DND-41 (cell line): ENCODE measurements around the gene TBC1D14.

Experiments
- ATAC-seq: fragments of 200-7000 bp; cut with Tn5 transposase; 3 replicates; pipeline ENCODE4 v1.9.1; 2021; ENCODE audit warnings: low read depth; ENCODE audit not compliant: insufficient read depth
- DNase-seq: peaks from one replicate; pipeline ENCODE4 v3.0.0-alpha.2; 2020
- H2AFZ ChIP-seq: 2 replicates; pipeline ENCODE4 v1.6.0; 2012; ENCODE audit warnings: low read depth, low read length
- H3K27ac ChIP-seq: 2 replicates; pipeline ENCODE4 v1.5.1; 2012; ENCODE audit warnings: low read length, inconsistent platforms
- H3K27me3 ChIP-seq: fragments of 200-600 bp; sonication (generic); 2 replicates; pipeline ENCODE4 v1.6.0; 2012; ENCODE audit warnings: low read length, mild to moderate bottlenecking, inconsistent platforms; ENCODE audit not compliant: insufficient read depth, poor library complexity
- H3K36me3 ChIP-seq: 2 replicates; pipeline ENCODE4 v1.5.1; 2012; ENCODE audit warnings: low read length, inconsistent platforms; ENCODE audit not compliant: insufficient read depth
- H3K4me1 ChIP-seq: 2 replicates; pipeline ENCODE4 v1.5.1; 2012; ENCODE audit warnings: mild to moderate bottlenecking, low read length; ENCODE audit not compliant: insufficient read depth
- H3K4me2 ChIP-seq: 2 replicates; pipeline ENCODE4 v1.6.0; 2012; ENCODE audit warnings: mild to moderate bottlenecking, moderate library complexity, low read length, inconsistent platforms; ENCODE audit not compliant: insufficient read depth
- H3K4me3 ChIP-seq, 2 experiments: fragments of 200-600 bp in 1 of 2; shearing (Covaris generic) in 1 of 2; 2 replicates each; pipeline ENCODE4 v1.5.1; 2012 to 2016; ENCODE audit warnings: inconsistent platforms in 2 of 2, low read length in 2 of 2, mild to moderate bottlenecking in 2 of 2, low read depth in 1 of 2, moderate library complexity in 1 of 2
- H3K79me2 ChIP-seq: 2 replicates; pipeline ENCODE4 v1.6.0; 2012; ENCODE audit warnings: low read length, inconsistent platforms; ENCODE audit not compliant: insufficient read depth
- H3K9ac ChIP-seq: 2 replicates; pipeline ENCODE4 v1.6.0; 2012; ENCODE audit warnings: low read depth, mild to moderate bottlenecking, inconsistent platforms, low read length, moderate library complexity
- H3K9me3 ChIP-seq: 2 replicates; pipeline ENCODE4 v1.5.1; 2012; ENCODE audit warnings: low read length, moderate library complexity, mild to moderate bottlenecking, inconsistent platforms; ENCODE audit not compliant: insufficient read depth, severe bottlenecking
- H4K20me1 ChIP-seq: 2 replicates; pipeline ENCODE4 v1.6.0; 2012; ENCODE audit warnings: low read length; ENCODE audit not compliant: insufficient read depth
- EZH2 ChIP-seq: IDR thresholded peaks from 3 replicates; pipeline ENCODE4 v1.6.1; 2012; ENCODE audit warnings: borderline replicate concordance, low read depth, mild to moderate bottlenecking, moderate library complexity, low read length, inconsistent platforms; ENCODE audit not compliant: severe bottlenecking
- TF ChIP-seq, protein P1 (sequence below): IDR thresholded peaks from 2 replicates; pipeline ENCODE4 v1.5.1; 2012; ENCODE audit warnings: borderline replicate concordance, low read length, moderate library complexity, mild to moderate bottlenecking; ENCODE audit not compliant: poor library complexity, severe bottlenecking; ENCODE audit errors: extremely low read depth

The TBC1D14 gene, protein sequence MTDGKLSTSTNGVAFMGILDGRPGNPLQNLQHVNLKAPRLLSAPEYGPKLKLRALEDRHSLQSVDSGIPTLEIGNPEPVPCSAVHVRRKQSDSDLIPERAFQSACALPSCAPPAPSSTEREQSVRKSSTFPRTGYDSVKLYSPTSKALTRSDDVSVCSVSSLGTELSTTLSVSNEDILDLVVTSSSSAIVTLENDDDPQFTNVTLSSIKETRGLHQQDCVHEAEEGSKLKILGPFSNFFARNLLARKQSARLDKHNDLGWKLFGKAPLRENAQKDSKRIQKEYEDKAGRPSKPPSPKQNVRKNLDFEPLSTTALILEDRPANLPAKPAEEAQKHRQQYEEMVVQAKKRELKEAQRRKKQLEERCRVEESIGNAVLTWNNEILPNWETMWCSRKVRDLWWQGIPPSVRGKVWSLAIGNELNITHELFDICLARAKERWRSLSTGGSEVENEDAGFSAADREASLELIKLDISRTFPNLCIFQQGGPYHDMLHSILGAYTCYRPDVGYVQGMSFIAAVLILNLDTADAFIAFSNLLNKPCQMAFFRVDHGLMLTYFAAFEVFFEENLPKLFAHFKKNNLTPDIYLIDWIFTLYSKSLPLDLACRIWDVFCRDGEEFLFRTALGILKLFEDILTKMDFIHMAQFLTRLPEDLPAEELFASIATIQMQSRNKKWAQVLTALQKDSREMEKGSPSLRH

GRCh38 chr4:6909113-6909969 lies at the start of gene TBC1D14:
Gene TBC1D14, plus strand, starts transcription at chr4:6909826. Its CDS starts 13,564 bp downstream, at chr4:6923390.
- H3K79me2 ChIP-seq = peaks cover 31% of the 10 kb centered on the region
- peak within 1 kb of the TSS; percentile 61 to 90 for H3K4me3 ChIP-seq
- peaks cover 15% of the 10 kb centered on the region; the same call in 1 of the 2 replicates for H4K20me1 ChIP-seq
- no peaks in the 10 kb centered on the region for H3K27me3 ChIP-seq
- peaks cover 25% of the 10 kb centered on the region for H3K4me1 ChIP-seq
- ATAC-seq (peak; percentile 94), DNase-seq (peak; percentile 89)
- peak within 1 kb of the TSS; percentile 82 for H2AFZ ChIP-seq
- H3K4me2 ChIP-seq = peak within 1 kb of the TSS; percentile 100
- no peak for TF ChIP-seq EZH2
- TF ChIP-seq, protein P1, sequence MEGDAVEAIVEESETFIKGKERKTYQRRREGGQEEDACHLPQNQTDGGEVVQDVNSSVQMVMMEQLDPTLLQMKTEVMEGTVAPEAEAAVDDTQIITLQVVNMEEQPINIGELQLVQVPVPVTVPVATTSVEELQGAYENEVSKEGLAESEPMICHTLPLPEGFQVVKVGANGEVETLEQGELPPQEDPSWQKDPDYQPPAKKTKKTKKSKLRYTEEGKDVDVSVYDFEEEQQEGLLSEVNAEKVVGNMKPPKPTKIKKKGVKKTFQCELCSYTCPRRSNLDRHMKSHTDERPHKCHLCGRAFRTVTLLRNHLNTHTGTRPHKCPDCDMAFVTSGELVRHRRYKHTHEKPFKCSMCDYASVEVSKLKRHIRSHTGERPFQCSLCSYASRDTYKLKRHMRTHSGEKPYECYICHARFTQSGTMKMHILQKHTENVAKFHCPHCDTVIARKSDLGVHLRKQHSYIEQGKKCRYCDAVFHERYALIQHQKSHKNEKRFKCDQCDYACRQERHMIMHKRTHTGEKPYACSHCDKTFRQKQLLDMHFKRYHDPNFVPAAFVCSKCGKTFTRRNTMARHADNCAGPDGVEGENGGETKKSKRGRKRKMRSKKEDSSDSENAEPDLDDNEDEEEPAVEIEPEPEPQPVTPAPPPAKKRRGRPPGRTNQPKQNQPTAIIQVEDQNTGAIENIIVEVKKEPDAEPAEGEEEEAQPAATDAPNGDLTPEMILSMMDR = peak; percentile 23
- no peaks in the 10 kb centered on the region for H3K9me3 ChIP-seq
- peak within 1 kb of the TSS; percentile 94 for H3K27ac ChIP-seq
- peak within 1 kb of the TSS; percentile 94 for H3K9ac ChIP-seq
- no peaks in the 10 kb centered on the region for H3K36me3 ChIP-seq

GRCh38 chr4:6868386-6868785 lies 41.2 kb upstream of the TBC1D14 start:
- TF ChIP-seq EZH2 = no peak
- TF ChIP-seq, protein P1 = no peak
- Histone ChIP-seq H3K9me3 (no peaks in the 10 kb centered on the region), H2AFZ (no peak overlapping the region), H3K27ac (no peak overlapping the region), H3K4me2 (no peak overlapping the region), H3K79me2 (no peaks in the 10 kb centered on the region), H3K4me3 (no peak overlapping the region), H3K27me3 (no peaks in the 10 kb centered on the region), H3K36me3 (peaks cover 72% of the 10 kb centered on the region), H4K20me1 (peaks cover 4% of the 10 kb centered on the region; the same call in 1 of the 2 replicates), H3K4me1 (no peaks in the 10 kb centered on the region), H3K9ac (no peak overlapping the region)
- ATAC-seq (no peak), DNase-seq (no peak)

- DNase-seq (no peak), ATAC-seq (no peak)
- TF ChIP-seq, protein P1 = no peak
- Histone ChIP-seq H3K27me3 (no peaks in the 10 kb centered on the region), H3K4me3 (no peak overlapping the region), H3K36me3 (peaks cover 76% of the 10 kb centered on the region), H3K4me2 (no peak overlapping the region), H4K20me1 (peaks cover 11% of the 10 kb centered on the region), H2AFZ (no peak overlapping the region), H3K9ac (no peak overlapping the region), H3K27ac (no peak overlapping the region), H3K4me1 (no peaks in the 10 kb centered on the region), H3K9me3 (no peaks in the 10 kb centered on the region), H3K79me2 (no peaks in the 10 kb centered on the region)
Observed at GRCh38 chr4:6869944-6870343, 39.7 kb upstream of the TBC1D14 start.
